K562 (cell line): Measurements from ENCODE around the gene SAPCD1. TPM values are rescaled to one million over a fixed set of nuclear protein-coding genes. Genes with fewer than 3 reads are reported as not detected.
A peak's percentile ranks its signal among the peaks of the same experiment; 100 is the strongest.

Experiments
- CEBPB ChIP-seq: fragments of 450-650 bp; IDR thresholded peaks from 2 replicates; pipeline ENCODE4 v1.6.1; 2016; ENCODE audit warnings: missing genetic modification characterization, missing compliant biosample characterization
- CEBPG ChIP-seq, 3 experiments: fragments of 200-800 bp in 1 of 3; sonication (Bioruptor generic) in 1 of 3; sonication (generic) in 1 of 3; formaldehyde crosslinking in 1 of 3; IDR thresholded peaks in 2 of 3; conservative IDR thresholded peaks in 1 of 3; 2 replicates each; pipeline versions ENCODE4 v1.6.1 to v1.8.0; 2016 to 2022; ENCODE audit warnings: missing compliant biosample characterization in 2 of 3, missing genetic modification characterization in 2 of 3, mild to moderate bottlenecking in 1 of 3, missing genetic modification reagents in 1 of 3
- ETS1 ChIP-seq: conservative IDR thresholded peaks from 2 replicates; pipeline ENCODE4 v1.6.1; 2011; ENCODE audit warnings: low read depth, mild to moderate bottlenecking, low read length; ENCODE audit not compliant: control insufficient read depth
- ETS2 ChIP-seq: IDR thresholded peaks from 2 replicates; pipeline ENCODE4 v1.6.1; 2016; ENCODE audit warnings: borderline replicate concordance, missing genetic modification characterization, mild to moderate bottlenecking, moderate library complexity, missing compliant biosample characterization; ENCODE audit not compliant: poor library complexity, severe bottlenecking
- ETV5 ChIP-seq: sonication (generic); formaldehyde crosslinking; IDR thresholded peaks from 2 replicates; pipeline ENCODE4 v1.4.0; 2020; ENCODE audit warnings: low read depth, mild to moderate bottlenecking, missing genetic modification reagents
- HBP1 ChIP-seq: fragments of 450-650 bp; formaldehyde crosslinking; IDR thresholded peaks from 2 replicates; pipeline ENCODE4 v1.4.0; 2022; ENCODE audit warnings: missing genetic modification characterization
- RAD51 ChIP-seq: fragments of 450-650 bp; IDR thresholded peaks from 2 replicates; pipeline ENCODE4 v1.7.1; 2016; ENCODE audit warnings: low read depth, mild to moderate bottlenecking, borderline replicate concordance
- RFX7 ChIP-seq: fragments of 250-450 bp; sonication (Bioruptor Pico); IDR thresholded peaks from 2 replicates; pipeline ENCODE4 v1.5.1; 2021; ENCODE audit warnings: mild to moderate bottlenecking
- ZNF253 ChIP-seq: fragments of 250-450 bp; sonication (Bioruptor Pico); conservative IDR thresholded peaks from 2 replicates; pipeline ENCODE4 v1.6.1; 2021; ENCODE audit warnings: mild to moderate bottlenecking
- ZNF449 ChIP-seq: fragments of 250-450 bp; sonication (Bioruptor Pico); IDR thresholded peaks from 2 replicates; pipeline ENCODE4 v1.8.0; 2022; ENCODE audit warnings: moderate library complexity, mild to moderate bottlenecking, inconsistent platforms
- polyA plus RNA-seq, 8 experiments: library from polyadenylated mRNA; depleted of rRNA in 4 of 8; stranded (reverse) in 5 of 8; unstranded in 3 of 8; fragments of >200 nt; fragmentation: Nextera tagmentation in 2 of 8; fragmentation: Illumina TruSeq in 1 of 8; extraction: Ambion mirVana in 2 of 8; extraction: Trizol in 1 of 8; gene quantifications; 2 replicates each; pipeline versions ENCODE4 v1.2.1 to v1.2.3, GENCODE V29; 2011 to 2014; ENCODE audit warnings: inconsistent platforms in 1 of 8, missing spikeins in 1 of 8
- total RNA-seq, 7 experiments: library from RNA; depleted of rRNA in 6 of 7; stranded (reverse); fragments of >200 nt in 6 of 7; fragmentation: Illumina TruSeq in 2 of 7; extraction: Trizol in 2 of 7; gene quantifications; 2 replicates each; pipeline versions ENCODE4 v1.2.1 to v1.2.3, GENCODE V29; 2011 to 2021; ENCODE audit warnings: low replicate concordance in 1 of 7

Gene SAPCD1
- total and polyA plus RNA-seq, 9 of the 15 experiments (the other 6 are each of a cell fraction or from before 2014, with no cell fraction given): 2.6 to 30.2 (median 7.4) TPM

GRCh38 chr6:31725502-31726350, 36.7 kb upstream of the SAPCD1 start (continued):
- 0 out of 2 replicates have a peak, but pooled peaks have one; percentile 33 for TF ChIP-seq ZNF253 (CRISPR knock-in tag)
- no peak for TF ChIP-seq ETV5 (CRISPR knock-in tag)
- TF ChIP-seq HBP1 (CRISPR knock-in tag): peak; percentile 94
- peak; percentile 67 for TF ChIP-seq CEBPB (tag)
- TF ChIP-seq ETS2 (tag): no peak
- TF ChIP-seq RAD51: peak; percentile 22; the same call in 1 of the 2 replicates
- peak; percentile 87 for TF ChIP-seq ZNF449
- TF ChIP-seq CEBPG (CRISPR knock-in tag; IDR thresholded peaks at IDR 0.05): no peak
- TF ChIP-seq CEBPG (tag; conservative IDR thresholded peaks at IDR 0.05 in 1 of 2, IDR thresholded peaks at IDR 0.05 in 1 of 2): peak in 1 of 2 experiments; percentile 82; a peak in 2 of 4 replicates
- TF ChIP-seq RFX7 (CRISPR knock-in tag): no peak
- no peak for TF ChIP-seq ETS1
